GM06990 (cell line): ENCODE data around the gene STEAP3.

ENCODE experiments used
- DNase-seq: peaks from one replicate; pipeline ENCODE4 v3.0.0-alpha.2; 2011; ENCODE audit not compliant: insufficient read length; ENCODE audit errors: extremely low read depth
- H3K27me3 ChIP-seq: replicated peaks from 2 replicates; pipeline ENCODE4 v1.6.0; 2011; ENCODE audit warnings: low read length; ENCODE audit not compliant: control insufficient read depth, insufficient read depth
- H3K36me3 ChIP-seq: 2 replicates; pipeline ENCODE4 v1.5.1; 2011; ENCODE audit warnings: low read length; ENCODE audit not compliant: control insufficient read depth, insufficient read depth
- H3K4me3 ChIP-seq: replicated peaks from 2 replicates; pipeline ENCODE4 v1.5.1; 2011; ENCODE audit warnings: low read depth, mild to moderate bottlenecking, control low read depth, low read length
- TF ChIP-seq, protein P1 (sequence below): IDR thresholded peaks from 2 replicates; pipeline ENCODE4 v1.5.1; 2011; ENCODE audit warnings: low read length, control low read depth, mild to moderate bottlenecking, inconsistent platforms; ENCODE audit not compliant: insufficient read depth, poor library complexity, severe bottlenecking

Gene STEAP3

DNA sequence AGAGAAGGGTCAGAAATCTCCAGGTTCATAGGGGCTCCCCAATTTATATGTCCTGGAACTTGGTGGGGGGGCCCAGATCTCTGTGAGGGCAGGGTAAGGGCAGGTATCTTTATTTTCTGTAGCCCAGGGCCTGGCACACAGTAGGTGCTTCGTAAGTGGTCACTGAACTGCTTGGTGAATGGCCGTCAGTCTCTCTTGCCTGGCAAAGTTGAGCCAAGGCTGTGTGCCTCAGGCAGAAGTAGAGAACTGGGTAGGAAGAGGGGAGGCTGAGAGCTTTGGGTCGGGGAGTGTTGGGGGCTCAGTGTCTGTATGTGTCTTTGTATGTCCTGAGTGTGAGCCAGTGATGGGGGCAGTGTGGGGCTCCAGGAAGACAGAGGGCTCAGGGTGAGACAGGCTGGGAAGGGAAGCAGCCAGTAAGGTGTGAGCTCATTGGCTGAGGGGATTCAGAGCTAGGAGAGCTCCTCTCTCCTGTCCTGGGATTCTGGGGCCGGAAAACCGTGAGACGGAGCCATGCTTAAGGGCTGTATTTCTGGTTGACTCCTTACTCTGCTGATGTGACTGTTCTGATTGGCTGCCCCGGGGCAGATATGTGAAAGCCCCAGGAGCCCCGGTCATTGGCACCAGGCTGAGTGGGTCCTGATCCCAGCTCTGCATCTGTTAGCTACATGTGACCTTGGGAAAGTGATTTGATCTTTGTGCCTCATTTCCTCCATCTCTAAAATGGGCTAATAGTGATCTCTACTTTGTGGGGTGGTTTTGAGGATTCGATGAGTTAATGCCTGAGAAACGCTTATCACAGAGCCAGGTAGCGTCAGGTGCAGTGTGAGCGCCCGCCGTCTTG is 30.3 kb downstream of the STEAP3 start:
- TF ChIP-seq, protein P1, sequence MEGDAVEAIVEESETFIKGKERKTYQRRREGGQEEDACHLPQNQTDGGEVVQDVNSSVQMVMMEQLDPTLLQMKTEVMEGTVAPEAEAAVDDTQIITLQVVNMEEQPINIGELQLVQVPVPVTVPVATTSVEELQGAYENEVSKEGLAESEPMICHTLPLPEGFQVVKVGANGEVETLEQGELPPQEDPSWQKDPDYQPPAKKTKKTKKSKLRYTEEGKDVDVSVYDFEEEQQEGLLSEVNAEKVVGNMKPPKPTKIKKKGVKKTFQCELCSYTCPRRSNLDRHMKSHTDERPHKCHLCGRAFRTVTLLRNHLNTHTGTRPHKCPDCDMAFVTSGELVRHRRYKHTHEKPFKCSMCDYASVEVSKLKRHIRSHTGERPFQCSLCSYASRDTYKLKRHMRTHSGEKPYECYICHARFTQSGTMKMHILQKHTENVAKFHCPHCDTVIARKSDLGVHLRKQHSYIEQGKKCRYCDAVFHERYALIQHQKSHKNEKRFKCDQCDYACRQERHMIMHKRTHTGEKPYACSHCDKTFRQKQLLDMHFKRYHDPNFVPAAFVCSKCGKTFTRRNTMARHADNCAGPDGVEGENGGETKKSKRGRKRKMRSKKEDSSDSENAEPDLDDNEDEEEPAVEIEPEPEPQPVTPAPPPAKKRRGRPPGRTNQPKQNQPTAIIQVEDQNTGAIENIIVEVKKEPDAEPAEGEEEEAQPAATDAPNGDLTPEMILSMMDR, result no peak
- DNase-seq, result no peak
- Histone ChIP-seq H3K36me3 (peaks cover 8% of the 10 kb centered on the region), H3K27me3 (no peaks in the 10 kb centered on the region), H3K4me3 (no peak overlapping the region)

GRCh38 chr2:119254601-119255080 is 31.0 kb downstream of the STEAP3 start:
- TF ChIP-seq, protein P1, result no peak
- no peaks in the 10 kb centered on the region for H3K27me3 ChIP-seq
- no peak for DNase-seq
- H3K36me3 ChIP-seq, result peaks cover 5% of the 10 kb centered on the region
- no peak overlapping the region for H3K4me3 ChIP-seq

DNA sequence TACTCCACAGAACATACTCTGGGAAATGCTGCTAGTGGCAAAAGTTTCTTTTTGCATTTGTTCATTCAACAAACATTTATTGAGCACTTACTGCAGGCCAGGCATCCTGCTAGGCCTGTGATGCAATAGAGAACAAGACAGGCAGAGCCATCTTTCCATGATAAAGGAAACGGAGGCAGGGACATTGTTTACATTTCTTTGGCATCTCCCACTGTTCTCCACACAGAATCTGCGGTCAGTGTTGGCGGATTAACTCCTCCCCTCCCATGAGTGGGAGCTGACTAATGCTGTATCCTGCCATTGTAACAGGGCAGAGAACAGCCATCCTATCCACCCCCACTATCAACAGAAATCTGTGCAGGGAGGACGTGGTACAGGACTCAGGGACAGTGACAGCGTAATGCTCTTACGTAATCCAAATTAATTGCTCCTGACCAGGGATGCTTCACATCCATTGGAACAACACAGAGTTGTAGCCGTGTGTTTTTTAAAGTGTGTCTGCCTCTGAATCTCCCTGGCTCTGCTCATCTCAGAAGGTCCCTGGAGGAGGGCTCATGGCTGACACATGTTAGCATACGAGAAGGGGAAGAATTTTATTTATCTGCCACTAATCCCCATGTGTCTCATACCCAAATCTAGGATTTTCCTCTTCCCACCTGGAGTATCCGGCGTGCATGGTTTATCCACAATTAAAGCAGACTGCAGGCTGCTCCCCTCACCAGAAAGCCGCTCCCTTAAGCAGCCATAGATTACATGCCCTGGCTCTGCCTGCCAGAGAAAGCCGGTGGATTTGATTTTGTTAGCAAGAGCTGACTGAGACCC is 32.3 kb downstream of the STEAP3 start:
- TF ChIP-seq, protein P1, result no peak
- H3K36me3 ChIP-seq, result peaks cover 3% of the 10 kb centered on the region
- no peak for DNase-seq
- H3K4me3 ChIP-seq, result no peak overlapping the region
- H3K27me3 ChIP-seq, result no peaks in the 10 kb centered on the region

DNA sequence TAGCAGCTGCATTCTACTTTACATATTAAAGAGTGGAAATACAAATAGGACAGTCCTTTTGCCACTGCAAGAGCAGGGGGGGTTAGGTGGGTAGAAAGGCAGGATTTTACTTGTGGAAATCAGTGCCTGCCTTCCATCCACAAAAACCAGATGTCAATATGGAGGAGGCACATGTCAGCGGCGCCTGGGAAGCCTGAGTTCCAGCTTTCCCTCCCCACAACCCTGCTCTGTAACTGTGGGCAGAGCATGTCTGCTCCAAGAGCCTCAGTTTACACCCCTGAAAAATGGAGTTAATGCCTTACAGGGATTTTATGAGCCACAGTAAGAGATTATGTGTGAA is 32.9 kb downstream of the STEAP3 start:
- H3K36me3 ChIP-seq, result peaks cover 3% of the 10 kb centered on the region; the same call in 1 of the 2 replicates
- no peak for DNase-seq
- H3K27me3 ChIP-seq, result no peaks in the 10 kb centered on the region
- TF ChIP-seq, protein P1, result no peak
- H3K4me3 ChIP-seq, result no peak overlapping the region

- Histone ChIP-seq H3K4me3 (no peak overlapping the region), H3K36me3 (peaks cover 3% of the 10 kb centered on the region; the same call in 1 of the 2 replicates), H3K27me3 (no peaks in the 10 kb centered on the region)
- TF ChIP-seq, protein P1, result no peak
- no peak for DNase-seq
Observed at GRCh38 chr2:119257198-119257597, 33.6 kb downstream of the STEAP3 start.
